SK-N-SH (cell line): ENCODE measurements around the gene FCHSD2.

ENCODE experiments used
- EP300 ChIP-seq, 2 experiments: IDR thresholded peaks; 2 replicates each; pipeline versions ENCODE4 v1.4.0 to v1.6.1; 2012; ENCODE audit warnings: borderline replicate concordance in 1 of 2, low read depth in 1 of 2, low read length in 1 of 2
- EZH2phosphoT487 ChIP-seq: fragments of 200-600 bp; sonication (generic); IDR thresholded peaks from 2 replicates; pipeline ENCODE4 v1.6.1; 2017; ENCODE audit warnings: low read depth, mixed run types, mild to moderate bottlenecking, antibody characterized with exemption, moderate library complexity, borderline replicate concordance
- FOSL2 ChIP-seq: IDR thresholded peaks from 2 replicates; pipeline ENCODE4 v1.4.0; 2012; ENCODE audit warnings: low read depth, mild to moderate bottlenecking, moderate library complexity, borderline replicate concordance
- GABPA ChIP-seq: IDR thresholded peaks from 2 replicates; pipeline ENCODE4 v1.4.0; 2012; ENCODE audit warnings: low read depth, mild to moderate bottlenecking
- JUND ChIP-seq: IDR thresholded peaks from 2 replicates; pipeline ENCODE4 v1.4.0; 2012
- MXI1 ChIP-seq: IDR thresholded peaks from 2 replicates; pipeline ENCODE4 v1.6.1; 2012; ENCODE audit warnings: mild to moderate bottlenecking, low read depth, low read length, improper control_type of control experiment
- NRF1 ChIP-seq: IDR thresholded peaks from 2 replicates; pipeline ENCODE4 v1.6.1; 2012; ENCODE audit warnings: low read depth, mild to moderate bottlenecking, low read length
- POLR2AphosphoS5 ChIP-seq: IDR thresholded peaks from 2 replicates; pipeline ENCODE4 v1.6.1; 2012; ENCODE audit warnings: low read depth, low read length
- RAD21 ChIP-seq: IDR thresholded peaks from 2 replicates; pipeline ENCODE4 v1.6.1; 2012; ENCODE audit warnings: mild to moderate bottlenecking, low read length
- TF ChIP-seq, protein P1 (sequence below): fragments of 200-600 bp; sonication (generic); IDR thresholded peaks from 2 replicates; pipeline ENCODE4 v1.6.1; 2017; ENCODE audit warnings: antibody characterized with exemption, mild to moderate bottlenecking, moderate library complexity
- TF ChIP-seq, protein P2 (sequence below): fragments of 150-350 bp; IDR thresholded peaks from 2 replicates; pipeline ENCODE4 v1.6.1; 2017; ENCODE audit warnings: antibody characterized with exemption, low read length, low read depth, borderline replicate concordance
- TF ChIP-seq, protein P3 (sequence below): IDR thresholded peaks from 2 replicates; pipeline ENCODE4 v1.4.0; 2012; ENCODE audit warnings: low read depth, borderline replicate concordance

DNA sequence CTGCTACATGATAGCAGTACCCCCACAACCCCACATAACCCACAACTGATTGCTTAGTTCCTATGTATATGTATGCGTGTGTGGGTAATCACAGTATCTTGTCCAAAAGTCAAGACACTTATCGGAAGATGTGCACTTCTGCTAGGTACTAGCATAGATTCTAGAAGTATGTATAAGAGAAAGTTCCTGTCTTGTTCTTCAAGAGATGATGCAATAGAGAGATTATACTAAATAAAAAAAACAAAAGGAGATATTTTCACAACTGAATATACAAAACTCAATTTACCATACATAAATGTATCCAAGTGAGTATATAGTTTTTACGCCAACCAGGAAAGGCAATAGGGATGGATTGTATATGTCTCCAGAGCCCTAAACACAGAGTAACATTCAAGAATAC is 112.0 kb downstream of the FCHSD2 start:
- no peak for TF ChIP-seq GABPA
- TF ChIP-seq, protein P1, sequence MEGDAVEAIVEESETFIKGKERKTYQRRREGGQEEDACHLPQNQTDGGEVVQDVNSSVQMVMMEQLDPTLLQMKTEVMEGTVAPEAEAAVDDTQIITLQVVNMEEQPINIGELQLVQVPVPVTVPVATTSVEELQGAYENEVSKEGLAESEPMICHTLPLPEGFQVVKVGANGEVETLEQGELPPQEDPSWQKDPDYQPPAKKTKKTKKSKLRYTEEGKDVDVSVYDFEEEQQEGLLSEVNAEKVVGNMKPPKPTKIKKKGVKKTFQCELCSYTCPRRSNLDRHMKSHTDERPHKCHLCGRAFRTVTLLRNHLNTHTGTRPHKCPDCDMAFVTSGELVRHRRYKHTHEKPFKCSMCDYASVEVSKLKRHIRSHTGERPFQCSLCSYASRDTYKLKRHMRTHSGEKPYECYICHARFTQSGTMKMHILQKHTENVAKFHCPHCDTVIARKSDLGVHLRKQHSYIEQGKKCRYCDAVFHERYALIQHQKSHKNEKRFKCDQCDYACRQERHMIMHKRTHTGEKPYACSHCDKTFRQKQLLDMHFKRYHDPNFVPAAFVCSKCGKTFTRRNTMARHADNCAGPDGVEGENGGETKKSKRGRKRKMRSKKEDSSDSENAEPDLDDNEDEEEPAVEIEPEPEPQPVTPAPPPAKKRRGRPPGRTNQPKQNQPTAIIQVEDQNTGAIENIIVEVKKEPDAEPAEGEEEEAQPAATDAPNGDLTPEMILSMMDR, result no peak
- TF ChIP-seq EP300 (IDR thresholded peaks at IDR 0.05; ENCODE audit: borderline replicate concordance in 1 of 2, low read depth in 1 of 2, low read length in 1 of 2), result no peak
- TF ChIP-seq, protein P2, sequence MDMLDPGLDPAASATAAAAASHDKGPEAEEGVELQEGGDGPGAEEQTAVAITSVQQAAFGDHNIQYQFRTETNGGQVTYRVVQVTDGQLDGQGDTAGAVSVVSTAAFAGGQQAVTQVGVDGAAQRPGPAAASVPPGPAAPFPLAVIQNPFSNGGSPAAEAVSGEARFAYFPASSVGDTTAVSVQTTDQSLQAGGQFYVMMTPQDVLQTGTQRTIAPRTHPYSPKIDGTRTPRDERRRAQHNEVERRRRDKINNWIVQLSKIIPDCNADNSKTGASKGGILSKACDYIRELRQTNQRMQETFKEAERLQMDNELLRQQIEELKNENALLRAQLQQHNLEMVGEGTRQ, result no peak
- TF ChIP-seq MXI1, result no peak
- TF ChIP-seq NRF1, result no peak
- TF ChIP-seq POLR2AphosphoS5, result no peak
- TF ChIP-seq JUND, result no peak
- no peak for TF ChIP-seq RAD21
- TF ChIP-seq, protein P3, sequence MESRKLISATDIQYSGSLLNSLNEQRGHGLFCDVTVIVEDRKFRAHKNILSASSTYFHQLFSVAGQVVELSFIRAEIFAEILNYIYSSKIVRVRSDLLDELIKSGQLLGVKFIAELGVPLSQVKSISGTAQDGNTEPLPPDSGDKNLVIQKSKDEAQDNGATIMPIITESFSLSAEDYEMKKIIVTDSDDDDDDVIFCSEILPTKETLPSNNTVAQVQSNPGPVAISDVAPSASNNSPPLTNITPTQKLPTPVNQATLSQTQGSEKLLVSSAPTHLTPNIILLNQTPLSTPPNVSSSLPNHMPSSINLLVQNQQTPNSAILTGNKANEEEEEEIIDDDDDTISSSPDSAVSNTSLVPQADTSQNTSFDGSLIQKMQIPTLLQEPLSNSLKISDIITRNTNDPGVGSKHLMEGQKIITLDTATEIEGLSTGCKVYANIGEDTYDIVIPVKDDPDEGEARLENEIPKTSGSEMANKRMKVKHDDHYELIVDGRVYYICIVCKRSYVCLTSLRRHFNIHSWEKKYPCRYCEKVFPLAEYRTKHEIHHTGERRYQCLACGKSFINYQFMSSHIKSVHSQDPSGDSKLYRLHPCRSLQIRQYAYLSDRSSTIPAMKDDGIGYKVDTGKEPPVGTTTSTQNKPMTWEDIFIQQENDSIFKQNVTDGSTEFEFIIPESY, result no peak
- TF ChIP-seq EZH2phosphoT487, result no peak
- TF ChIP-seq FOSL2, result no peak
